ENCODE measurements around the gene STX12.
"Not testable (repeated sequence)": the region's sequence is repeated elsewhere in the genome, so short reads cannot be mapped to it uniquely, and the experiment has no call there.

STX12 gene

DNA sequence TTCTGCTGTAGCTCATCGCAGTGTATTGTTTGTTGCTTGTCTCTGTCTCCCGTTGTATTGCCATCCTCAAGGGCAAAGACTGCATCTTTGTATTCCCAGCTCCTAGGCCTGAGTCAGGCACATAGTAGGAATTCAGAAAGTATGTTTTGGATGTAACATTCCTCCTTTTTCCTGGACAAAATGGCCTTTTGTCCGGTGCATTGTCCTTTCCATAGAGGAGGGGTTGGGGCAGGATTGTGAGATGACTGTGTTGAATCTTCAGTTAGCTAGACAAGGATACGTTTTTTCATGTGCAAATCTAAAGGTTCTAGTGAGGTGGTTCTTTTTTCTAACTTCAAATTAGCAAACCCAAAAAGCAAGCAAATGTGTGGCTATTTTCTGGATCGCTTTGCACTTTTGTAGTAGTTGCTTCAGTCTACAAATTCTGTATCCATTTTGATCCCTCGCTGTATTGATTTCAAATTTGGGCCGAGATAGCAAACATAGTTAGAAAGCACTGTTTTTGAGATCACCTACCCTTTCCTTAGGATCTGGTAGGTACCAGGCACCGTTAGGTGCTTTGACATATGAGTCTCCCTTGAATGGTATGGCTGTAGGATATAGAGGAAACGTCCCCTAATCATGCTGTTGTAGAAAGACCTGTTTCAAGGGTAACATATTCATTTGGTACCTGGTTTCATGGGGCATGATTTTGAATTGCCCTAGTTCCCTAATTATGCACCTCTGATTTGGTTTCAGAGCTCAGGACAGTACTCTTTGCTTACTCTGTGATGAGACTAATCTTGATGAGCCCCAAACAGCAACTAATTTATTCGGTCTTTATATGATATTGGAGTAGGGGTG is 58.8 kb downstream of the STX12 start:
- Histone ChIP-seq H3K4me1 (ENCODE audit: control insufficient read depth, insufficient read depth, low read length) (peaks cover 22% of the 10 kb centered on the region), H3K9ac (ENCODE audit: low read length) (peak overlapping the region; percentile 94), H3K9me3 (ENCODE audit: control insufficient read depth, low read length) (no peaks in the 10 kb centered on the region), H3K27me3 (replicated peaks; ENCODE audit: control insufficient read depth, insufficient read depth, low read length) (no peaks in the 10 kb centered on the region), H3K36me3 (ENCODE audit: control insufficient read depth, insufficient read depth, low read length, severe bottlenecking) (peaks cover 21% of the 10 kb centered on the region), H3K4me3 (ENCODE audit: low read length) (peak overlapping the region; percentile 94)
- DNase-seq (ENCODE audit: low read depth) = no peak

- no peaks in the 10 kb centered on the region for H3K27me3 ChIP-seq (replicated peaks; ENCODE audit: control insufficient read depth, insufficient read depth, low read length)
- peak overlapping the region; percentile 94 for H3K4me3 ChIP-seq (ENCODE audit: low read length)
- DNase-seq (ENCODE audit: low read depth) = peak; percentile 43
- H3K9me3 ChIP-seq (ENCODE audit: control insufficient read depth, low read length) = no peaks in the 10 kb centered on the region
- peak overlapping the region; percentile 94 for H3K9ac ChIP-seq (ENCODE audit: low read length)
- peaks cover 22% of the 10 kb centered on the region for H3K4me1 ChIP-seq (ENCODE audit: control insufficient read depth, insufficient read depth, low read length)
- peaks cover 22% of the 10 kb centered on the region for H3K36me3 ChIP-seq (ENCODE audit: control insufficient read depth, insufficient read depth, low read length, severe bottlenecking)
Observed at GRCh38 chr1:27832762-27833161, 59.7 kb downstream of the STX12 start.

DNA sequence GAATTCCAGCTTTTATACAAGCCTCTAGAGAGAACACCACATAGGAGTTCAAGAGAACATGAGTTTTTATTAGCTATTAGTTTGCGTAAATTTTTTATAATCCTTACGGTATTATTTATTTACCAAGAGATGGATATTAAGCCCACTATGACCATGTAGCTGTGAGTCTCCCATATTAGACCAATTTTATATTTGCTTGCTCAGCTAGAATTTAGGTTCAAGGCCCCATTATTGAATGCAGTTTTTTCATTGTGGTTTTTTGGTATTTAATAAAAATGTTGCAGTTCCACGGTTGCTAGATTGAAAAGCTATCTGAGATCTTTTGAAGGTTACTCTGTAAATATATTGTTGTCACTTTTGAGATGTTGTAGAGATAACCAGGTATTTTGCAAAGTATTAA is 60.5 kb downstream of the STX12 start:
- Histone ChIP-seq H3K9ac (ENCODE audit: low read length) (no peak overlapping the region), H3K9me3 (ENCODE audit: control insufficient read depth, low read length) (no peaks in the 10 kb centered on the region), H3K4me1 (ENCODE audit: control insufficient read depth, insufficient read depth, low read length) (peaks cover 22% of the 10 kb centered on the region), H3K36me3 (ENCODE audit: control insufficient read depth, insufficient read depth, low read length, severe bottlenecking) (peaks cover 22% of the 10 kb centered on the region), H3K4me3 (ENCODE audit: low read length) (no peak overlapping the region), H3K27me3 (replicated peaks; ENCODE audit: control insufficient read depth, insufficient read depth, low read length) (no peaks in the 10 kb centered on the region)
- DNase-seq (ENCODE audit: low read depth) = no peak

- H3K27me3 ChIP-seq (replicated peaks; ENCODE audit: control insufficient read depth, insufficient read depth, low read length) = no peaks in the 10 kb centered on the region
- H3K9ac ChIP-seq (ENCODE audit: low read length) = no peak overlapping the region
- H3K4me1 ChIP-seq (ENCODE audit: control insufficient read depth, insufficient read depth, low read length) = peaks cover 18% of the 10 kb centered on the region
- H3K9me3 ChIP-seq (ENCODE audit: control insufficient read depth, low read length) = no peaks in the 10 kb centered on the region
- no peak overlapping the region for H3K4me3 ChIP-seq (ENCODE audit: low read length)
- peaks cover 33% of the 10 kb centered on the region for H3K36me3 ChIP-seq (ENCODE audit: control insufficient read depth, insufficient read depth, low read length, severe bottlenecking)
- DNase-seq (ENCODE audit: low read depth) = no peak
Observed at GRCh38 chr1:27835046-27835445, 62.0 kb downstream of the STX12 start.

GRCh38 chr1:27835501-27835900 is 62.5 kb downstream of the STX12 start:
- DNase-seq (ENCODE audit: low read depth) = no peak
- H3K27me3 ChIP-seq (replicated peaks; ENCODE audit: control insufficient read depth, insufficient read depth, low read length) = no peaks in the 10 kb centered on the region
- peaks cover 37% of the 10 kb centered on the region for H3K36me3 ChIP-seq (ENCODE audit: control insufficient read depth, insufficient read depth, low read length, severe bottlenecking)
- no peak overlapping the region for H3K9ac ChIP-seq (ENCODE audit: low read length)
- peaks cover 18% of the 10 kb centered on the region for H3K4me1 ChIP-seq (ENCODE audit: control insufficient read depth, insufficient read depth, low read length)
- no peaks in the 10 kb centered on the region for H3K9me3 ChIP-seq (ENCODE audit: control insufficient read depth, low read length)
- H3K4me3 ChIP-seq (ENCODE audit: low read length) = no peak overlapping the region

- Histone ChIP-seq H3K9me3 (ENCODE audit: control insufficient read depth, low read length) (no peaks in the 10 kb centered on the region), H3K4me1 (ENCODE audit: control insufficient read depth, insufficient read depth, low read length) (no peaks in the 10 kb centered on the region), H3K9ac (ENCODE audit: low read length) (no peak overlapping the region), H3K4me3 (ENCODE audit: low read length) (no peak overlapping the region), H3K27me3 (replicated peaks; ENCODE audit: control insufficient read depth, insufficient read depth, low read length) (no peaks in the 10 kb centered on the region), H3K36me3 (ENCODE audit: control insufficient read depth, insufficient read depth, low read length, severe bottlenecking) (peaks cover 62% of the 10 kb centered on the region)
- no peak for DNase-seq (ENCODE audit: low read depth)
Observed at GRCh38 chr1:27849951-27850350, 76.9 kb downstream of the STX12 start.

DNA sequence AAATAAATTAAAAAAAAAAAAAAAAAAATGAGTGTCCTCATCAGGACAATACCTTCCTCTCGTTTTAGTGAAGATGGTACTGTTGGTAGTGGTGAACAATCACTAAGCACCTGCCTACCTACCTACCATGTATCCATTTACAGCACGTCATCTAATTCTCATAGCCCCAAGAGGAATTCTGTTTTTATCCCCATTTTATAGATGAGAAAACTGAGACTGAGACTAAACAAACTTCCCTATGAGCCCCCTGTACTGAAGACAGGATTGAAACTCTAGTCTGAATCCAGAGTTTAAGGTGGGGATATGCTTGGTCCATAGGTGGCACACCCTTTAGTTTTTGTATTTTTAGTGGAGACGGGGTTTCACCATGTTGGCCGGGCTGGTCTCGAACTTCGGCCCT is 82.1 kb downstream of the STX12 start:
- Histone ChIP-seq H3K9ac (ENCODE audit: low read length) (no peak overlapping the region), H3K9me3 (ENCODE audit: control insufficient read depth, low read length) (no peaks in the 10 kb centered on the region), H3K4me3 (ENCODE audit: low read length) (no peak overlapping the region), H3K27me3 (replicated peaks; ENCODE audit: control insufficient read depth, insufficient read depth, low read length) (no peaks in the 10 kb centered on the region), H3K36me3 (ENCODE audit: control insufficient read depth, insufficient read depth, low read length, severe bottlenecking) (peaks cover 17% of the 10 kb centered on the region), H3K4me1 (ENCODE audit: control insufficient read depth, insufficient read depth, low read length) (peaks cover 11% of the 10 kb centered on the region)
- DNase-seq (ENCODE audit: low read depth) = no peak

- no peak for DNase-seq (ENCODE audit: low read depth)
- peaks cover under 1% of the 10 kb centered on the region for H3K36me3 ChIP-seq (ENCODE audit: control insufficient read depth, insufficient read depth, low read length, severe bottlenecking)
- no peak overlapping the region for H3K9ac ChIP-seq (ENCODE audit: low read length)
- H3K9me3 ChIP-seq (ENCODE audit: control insufficient read depth, low read length) = no peaks in the 10 kb centered on the region
- no peaks in the 10 kb centered on the region for H3K27me3 ChIP-seq (replicated peaks; ENCODE audit: control insufficient read depth, insufficient read depth, low read length)
- no peak overlapping the region for H3K4me3 ChIP-seq (ENCODE audit: low read length)
- H3K4me1 ChIP-seq (ENCODE audit: control insufficient read depth, insufficient read depth, low read length) = peaks cover 11% of the 10 kb centered on the region
Observed at GRCh38 chr1:27856561-27857343, 83.7 kb downstream of the STX12 start.

DNA sequence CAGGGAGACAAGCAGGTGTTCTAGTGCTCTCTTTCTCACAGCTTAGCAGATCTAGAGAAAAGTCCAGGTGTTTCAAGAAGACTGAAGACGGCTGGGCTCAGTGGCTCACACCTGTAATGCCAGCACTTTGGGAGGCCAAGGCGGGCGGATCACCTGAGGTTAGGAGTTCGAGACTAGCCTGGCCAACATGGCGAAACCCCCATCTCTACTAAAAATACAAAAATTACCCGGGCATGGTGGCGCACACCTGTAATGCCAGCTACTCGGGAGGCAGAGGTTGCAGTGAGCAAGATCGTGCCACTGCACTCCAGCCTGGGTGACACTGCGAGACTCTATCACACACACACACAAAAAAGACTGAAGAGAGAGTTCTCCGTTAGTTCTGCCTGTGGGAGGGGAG is 84.5 kb downstream of the STX12 start:
- DNase-seq (ENCODE audit: low read depth); H3K36me3 ChIP-seq (ENCODE audit: control insufficient read depth, insufficient read depth, low read length, severe bottlenecking); H3K27me3 ChIP-seq (replicated peaks; ENCODE audit: control insufficient read depth, insufficient read depth, low read length); H3K9ac ChIP-seq (ENCODE audit: low read length); H3K4me3 ChIP-seq (ENCODE audit: low read length); H3K9me3 ChIP-seq (ENCODE audit: control insufficient read depth, low read length): not testable (repeated sequence)
- H3K4me1 ChIP-seq (ENCODE audit: control insufficient read depth, insufficient read depth, low read length) = peaks cover 18% of the 10 kb centered on the region

- no peaks in the 10 kb centered on the region for H3K27me3 ChIP-seq (replicated peaks; ENCODE audit: control insufficient read depth, insufficient read depth, low read length)
- peak; percentile 92 for DNase-seq (ENCODE audit: low read depth)
- H3K4me3 ChIP-seq (ENCODE audit: low read length) = peak overlapping the region; percentile 62
- H3K4me1 ChIP-seq (ENCODE audit: control insufficient read depth, insufficient read depth, low read length) = peaks cover 25% of the 10 kb centered on the region
- H3K9ac ChIP-seq (ENCODE audit: low read length) = peak overlapping the region; percentile 55
- H3K36me3 ChIP-seq (ENCODE audit: control insufficient read depth, insufficient read depth, low read length, severe bottlenecking) = no peaks in the 10 kb centered on the region
- no peaks in the 10 kb centered on the region for H3K9me3 ChIP-seq (ENCODE audit: control insufficient read depth, low read length)
Observed at GRCh38 chr1:27858072-27858948, 85.3 kb downstream of the STX12 start.

All from adipocyte (in vitro differentiated cells).